ENCODE results near the gene LYSMD1. TPM values are rescaled to one million over a fixed set of nuclear protein-coding genes. Genes with fewer than 3 reads are reported as not detected.

LYSMD1 gene
- total RNA-seq, 5 donors from 2014 or later (not counting 1 experiment from before 2014, with no cell fraction given), result 0.68 to 3.2 (median 2.3) TPM

DNA sequence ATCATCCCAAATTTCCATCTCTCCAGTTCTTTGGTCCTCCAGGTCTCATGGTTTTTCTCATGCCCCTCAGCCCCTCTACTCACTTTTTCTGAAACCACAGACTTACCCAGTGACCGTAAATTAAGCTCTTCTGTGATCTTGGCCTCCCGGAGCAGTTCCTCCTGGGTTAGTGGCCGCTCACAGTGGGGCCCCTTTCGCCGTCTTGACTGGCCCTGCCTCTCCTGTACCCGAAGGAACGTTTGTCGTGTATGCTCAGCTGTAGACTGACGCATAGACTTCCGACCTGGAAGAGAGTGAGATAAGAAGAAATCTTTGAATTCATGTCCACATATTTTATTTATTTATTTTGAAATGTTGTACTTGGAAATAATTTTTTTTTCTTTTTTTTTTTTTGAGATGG, 18.5 kb upstream of the LYSMD1 start:
- Histone ChIP-seq H3K36me3 (ENCODE audit: control insufficient read depth in 2 of 2, extremely low read depth in 1 of 2, insufficient read depth in 1 of 2, low read length in 1 of 2) (peaks cover 8 to 55% of the 10 kb centered on the region in 2 donors), H3K9me3 (no peaks in the 10 kb centered on the region), H3K4me3 (ENCODE audit: control insufficient read depth in 1 of 2, extremely low read depth in 1 of 2, low read length in 1 of 2) (no peak overlapping the region), H3K4me1 (ENCODE audit: control insufficient read depth in 1 of 2, extremely low read depth in 1 of 2, insufficient read depth in 2 of 2, low read length in 2 of 2) (peaks cover 7 to 8% of the 10 kb centered on the region in 2 experiments), H3K27me3 (replicated peaks in 1 of 2; ENCODE audit: control insufficient read depth in 2 of 2, extremely low read depth in 1 of 2, insufficient read depth in 2 of 2, low read length in 1 of 2) (no peaks in the 10 kb centered on the region), H3K27ac (ENCODE audit: low read length) (no peak overlapping the region)
- 100% methylated on average over 2 of the region's 10 CpGs for WGBS (ENCODE audit: insufficient coverage)
- DNase-seq, result no peak
- peaks cover 38% of the 10 kb centered on the region for H3K36me3 Mint-ChIP-seq
- no peaks in the 10 kb centered on the region for H3K27me3 Mint-ChIP-seq
- ChIA-PET POLR2A (interaction anchor here in 1 of 2 donors (0.6 kb wide), 1 partner anchor 133 kb away, joined by 6 read pairs; no protein-coding TSS in a partner anchor), CTCF (no interaction called here)
- H3K27ac Mint-ChIP-seq, result no peak overlapping the region
- no peak for ATAC-seq (replicated peaks in 1 of 4)
- peaks cover 17 to 23% (median 21%) of the 10 kb centered on the region in 3 donors for H3K4me1 Mint-ChIP-seq
- H3K4me3 Mint-ChIP-seq, result no peak overlapping the region
- H3K9me3 Mint-ChIP-seq, result no peaks in the 10 kb centered on the region

DNA sequence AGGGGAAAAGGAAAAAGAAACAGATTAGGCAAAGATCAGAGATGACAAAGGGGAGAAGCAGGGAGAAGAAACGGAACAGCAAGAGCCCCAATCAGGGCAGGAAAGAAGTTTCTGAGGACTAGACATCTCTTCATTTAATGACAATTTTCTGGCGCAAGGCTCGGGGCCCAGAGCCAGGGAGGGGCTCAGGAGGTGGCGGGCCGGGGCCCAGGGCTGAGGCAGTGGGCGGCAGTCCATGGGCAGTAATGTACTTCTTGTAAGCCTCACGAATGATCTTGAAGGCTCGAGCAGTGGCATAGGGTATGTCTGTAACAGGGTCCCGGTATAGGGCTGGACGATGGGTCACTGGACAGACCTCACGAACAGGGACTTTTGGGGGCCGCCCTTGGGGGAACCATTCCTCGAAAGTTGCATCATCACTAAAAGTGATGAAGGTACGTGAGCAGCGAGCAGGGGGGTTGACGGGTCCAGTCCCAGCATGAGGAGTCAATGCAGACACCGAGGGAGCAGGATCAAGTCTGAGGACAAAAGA, 10.9 kb upstream of the LYSMD1 start:
- no peak overlapping the region for H3K27ac ChIP-seq (ENCODE audit: low read length)
- DNase-seq (no peak), ATAC-seq (replicated peaks in 1 of 4) (no peak)
- Mint-ChIP-seq H3K36me3 (peaks cover 53% of the 10 kb centered on the region), H3K4me3 (no peak overlapping the region), H3K27me3 (no peaks in the 10 kb centered on the region), H3K27ac (peak overlapping the region in 1 of 2 donors; percentile 25), H3K9me3 (no peaks in the 10 kb centered on the region), H3K4me1 (peaks cover 0 to 10% (median 2%) of the 10 kb centered on the region in 3 donors)
- 96% methylated on average over 16 of the region's 17 CpGs for WGBS (ENCODE audit: insufficient coverage)
- no peak overlapping the region for H3K4me3 ChIP-seq (ENCODE audit: control insufficient read depth in 1 of 2, extremely low read depth in 1 of 2, low read length in 1 of 2)
- no peaks in the 10 kb centered on the region for H3K9me3 ChIP-seq
- no peaks in the 10 kb centered on the region for H3K27me3 ChIP-seq (replicated peaks in 1 of 2; ENCODE audit: control insufficient read depth in 2 of 2, extremely low read depth in 1 of 2, insufficient read depth in 2 of 2, low read length in 1 of 2)
- POLR2A ChIA-PET, result interaction anchor here in 1 of 2 donors (0.5 kb wide), 1 partner anchor 13 kb away, joined by 5 read pairs; the partner anchor contains the start of gene VPS72
- no peaks in the 10 kb centered on the region for H3K4me1 ChIP-seq (ENCODE audit: control insufficient read depth in 1 of 2, extremely low read depth in 1 of 2, insufficient read depth in 2 of 2, low read length in 2 of 2)
- H3K36me3 ChIP-seq (ENCODE audit: control insufficient read depth in 2 of 2, extremely low read depth in 1 of 2, insufficient read depth in 1 of 2, low read length in 1 of 2), result peaks cover 18 to 67% of the 10 kb centered on the region in 2 donors
- CTCF ChIA-PET, result interaction anchor here (0.7 to 1.4 kb wide), 5 partner anchors 27 to 150 kb away, joined by 3 to 5 read pairs (median 3); no protein-coding TSS in a partner anchor

- no peak within 1 kb of the TSS for H3K4me3 Mint-ChIP-seq
- CTCF ChIA-PET, result interaction anchor here in 1 of 2 donors (0.7 kb wide), 3 partner anchors 28 to 151 kb away, joined by 3 read pairs; no protein-coding TSS in a partner anchor
These were observed 10.2 kb upstream of the LYSMD1 start, which contains the start of gene TMOD4 for GRCh38 chr1:151175863-151176262. Gene TMOD4 (minus strand): TSS chr1:151175981. CDS start chr1:151174875, 1,106 bp downstream.

DNA sequence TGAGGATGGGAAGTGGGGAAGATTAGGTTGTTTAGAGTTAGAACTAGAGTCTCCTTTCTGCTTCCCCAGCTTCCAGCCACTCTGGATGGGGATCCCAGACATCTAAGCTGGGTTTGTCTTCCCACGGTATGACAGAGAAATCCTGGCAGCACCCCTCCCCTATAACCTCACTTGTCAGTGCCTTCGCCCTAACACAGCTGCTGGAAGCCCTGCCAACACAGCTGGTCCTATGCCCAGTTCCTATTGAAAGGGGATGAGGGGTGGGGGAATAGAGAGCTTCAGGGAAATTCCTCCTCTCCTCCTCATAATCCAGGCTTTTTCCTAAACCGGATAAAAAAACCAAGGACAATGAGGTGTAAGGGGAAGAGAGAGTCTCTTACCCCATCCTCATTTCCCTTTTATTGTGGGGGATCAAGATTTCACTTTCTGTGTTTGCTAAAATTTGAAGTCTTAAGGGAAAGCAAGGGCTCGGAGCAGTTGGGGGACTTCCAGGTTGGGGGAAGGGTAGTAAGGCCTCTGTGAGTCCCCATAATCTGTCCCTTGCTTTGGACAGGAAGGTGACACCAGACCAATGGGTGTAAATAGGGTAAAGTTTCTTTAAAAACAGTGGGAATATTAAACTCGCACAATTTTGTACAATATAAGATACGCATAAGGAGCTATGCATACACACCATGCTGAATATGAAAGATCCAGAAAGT, 9.5 kb upstream of the LYSMD1 start:
- ChIA-PET POLR2A (interaction anchor here in 1 of 2 donors (0.5 kb wide), 1 partner anchor 54 kb away, joined by 3 read pairs; no protein-coding TSS in a partner anchor), CTCF (no interaction called here)
- no peaks in the 10 kb centered on the region for H3K27me3 ChIP-seq (replicated peaks in 1 of 2; ENCODE audit: control insufficient read depth in 2 of 2, extremely low read depth in 1 of 2, insufficient read depth in 2 of 2, low read length in 1 of 2)
- H3K4me3 ChIP-seq (ENCODE audit: control insufficient read depth in 1 of 2, extremely low read depth in 1 of 2, low read length in 1 of 2), result no peak overlapping the region
- H3K36me3 ChIP-seq (ENCODE audit: control insufficient read depth in 2 of 2, extremely low read depth in 1 of 2, insufficient read depth in 1 of 2, low read length in 1 of 2), result peaks cover 13 to 72% of the 10 kb centered on the region in 2 donors
- no peaks in the 10 kb centered on the region for H3K27me3 Mint-ChIP-seq
- H3K9me3 ChIP-seq, result no peaks in the 10 kb centered on the region
- peaks cover 0 to 10% (median 2%) of the 10 kb centered on the region in 3 donors for H3K4me1 Mint-ChIP-seq
- no peaks in the 10 kb centered on the region for H3K4me1 ChIP-seq (ENCODE audit: control insufficient read depth in 1 of 2, extremely low read depth in 1 of 2, insufficient read depth in 2 of 2, low read length in 2 of 2)
- peaks cover 52% of the 10 kb centered on the region for H3K36me3 Mint-ChIP-seq
- no peak overlapping the region for H3K27ac ChIP-seq (ENCODE audit: low read length)
- ATAC-seq (replicated peaks in 1 of 4), result no peak
- peak overlapping the region in 1 of 2 donors; percentile 48 for H3K27ac Mint-ChIP-seq
- H3K9me3 Mint-ChIP-seq, result no peaks in the 10 kb centered on the region
- DNase-seq, result no peak
- H3K4me3 Mint-ChIP-seq, result no peak overlapping the region
- 100% methylated on average over 1 of the region's 6 CpGs for WGBS (ENCODE audit: insufficient coverage)

More at GRCh38 chr1:151175863-151176262, 10.2 kb upstream of the LYSMD1 start, which contains the start of gene TMOD4:
- POLR2A ChIA-PET, result interaction anchor here in 1 of 2 donors (0.5 kb wide), 2 partner anchors 14 to 53 kb away, joined by 3 to 5 read pairs; partner anchors contain the start of gene VPS72
- H3K36me3 ChIP-seq (ENCODE audit: control insufficient read depth in 2 of 2, extremely low read depth in 1 of 2, insufficient read depth in 1 of 2, low read length in 1 of 2), result peaks cover 18 to 70% of the 10 kb centered on the region in 2 donors
- no CpG with 5 or more reads among the region's 4 CpGs for WGBS (ENCODE audit: insufficient coverage)
- no peaks in the 10 kb centered on the region for H3K27me3 ChIP-seq (replicated peaks in 1 of 2; ENCODE audit: control insufficient read depth in 2 of 2, extremely low read depth in 1 of 2, insufficient read depth in 2 of 2, low read length in 1 of 2)
- Mint-ChIP-seq H3K9me3 (no peaks in the 10 kb centered on the region), H3K27me3 (no peaks in the 10 kb centered on the region), H3K4me1 (peaks cover 0 to 10% (median 2%) of the 10 kb centered on the region in 3 donors), H3K27ac (peak within 1 kb of the TSS; percentile 34 to 48), H3K36me3 (peaks cover 51% of the 10 kb centered on the region)
- H3K4me3 ChIP-seq (ENCODE audit: control insufficient read depth in 1 of 2, extremely low read depth in 1 of 2, low read length in 1 of 2), result no peak within 1 kb of the TSS
- H3K27ac ChIP-seq (ENCODE audit: low read length), result no peak within 1 kb of the TSS
- DNase-seq (no peak), ATAC-seq (replicated peaks in 1 of 4) (peak in 3 of 4 experiments; percentile 47 to 70 (median 61))
- no peaks in the 10 kb centered on the region for H3K4me1 ChIP-seq (ENCODE audit: control insufficient read depth in 1 of 2, extremely low read depth in 1 of 2, insufficient read depth in 2 of 2, low read length in 2 of 2)
- H3K9me3 ChIP-seq, result no peaks in the 10 kb centered on the region

DNA sequence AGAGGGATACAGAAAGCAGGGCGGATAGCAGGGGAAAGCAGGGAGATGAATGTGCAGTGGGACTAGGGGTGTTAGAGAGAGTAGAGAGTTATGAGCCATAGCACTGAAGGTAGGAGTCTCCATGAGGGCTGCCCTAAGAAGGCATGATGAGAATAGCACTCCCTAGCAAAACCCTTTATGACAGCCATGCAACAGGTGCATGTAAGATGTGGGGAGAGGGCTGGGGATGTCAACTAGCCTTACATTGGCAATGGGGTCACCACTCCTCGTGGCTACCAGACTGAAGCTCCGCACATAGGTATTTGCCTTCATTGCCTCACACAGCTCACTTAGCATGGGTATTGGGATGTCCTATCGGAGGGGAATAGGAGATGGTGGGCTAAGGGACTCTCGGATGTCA, 5.5 kb upstream of the LYSMD1 start:
- no peak for ATAC-seq (replicated peaks in 1 of 4)
- no peaks in the 10 kb centered on the region for H3K9me3 Mint-ChIP-seq

DNA sequence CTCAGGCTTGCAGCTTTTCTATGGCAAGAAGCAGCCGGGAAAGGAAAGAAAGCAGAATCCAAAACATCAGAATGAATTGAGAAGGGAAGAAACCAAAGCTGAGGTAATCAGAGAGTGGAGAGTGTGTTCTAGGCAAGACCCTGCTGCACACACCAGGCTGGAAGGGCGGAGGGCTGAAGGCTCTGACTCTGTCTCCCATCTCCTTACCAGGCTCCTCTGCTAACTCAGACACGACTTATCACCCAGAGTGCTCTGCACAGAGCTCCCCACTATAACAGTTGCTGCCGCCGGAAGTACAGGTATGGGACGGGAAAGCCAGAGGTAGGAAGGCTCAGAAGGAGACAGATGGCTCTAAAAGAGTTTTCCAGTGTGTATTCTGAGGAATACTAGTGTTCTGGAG, 1.4 kb upstream of the LYSMD1 start:
- ChIA-PET CTCF (interaction anchor here in 1 of 2 donors (1.2 kb wide), 1 partner anchor 173 kb away, joined by 3 read pairs; no protein-coding TSS in a partner anchor), POLR2A (no interaction called here)
- Mint-ChIP-seq H3K27ac (peak overlapping the region; percentile 63 to 98), H3K36me3 (peaks cover 41% of the 10 kb centered on the region), H3K4me3 (peak overlapping the region; percentile 85 to 99 (median 98)), H3K9me3 (no peaks in the 10 kb centered on the region), H3K4me1 (peaks cover 43 to 48% (median 45%) of the 10 kb centered on the region in 3 donors), H3K27me3 (peaks cover 0 to 3% of the 10 kb centered on the region in 2 donors)
- H3K9me3 ChIP-seq, result no peaks in the 10 kb centered on the region
- no peaks in the 10 kb centered on the region for H3K27me3 ChIP-seq (replicated peaks in 1 of 2; ENCODE audit: control insufficient read depth in 2 of 2, extremely low read depth in 1 of 2, insufficient read depth in 2 of 2, low read length in 1 of 2)
- no peak overlapping the region for H3K4me3 ChIP-seq (ENCODE audit: control insufficient read depth in 1 of 2, extremely low read depth in 1 of 2, low read length in 1 of 2)
- no peak for ATAC-seq (replicated peaks in 1 of 4)
- H3K27ac ChIP-seq (ENCODE audit: low read length), result no peak overlapping the region
- 78% methylated on average over 1 of the region's 6 CpGs for WGBS (ENCODE audit: insufficient coverage)
- peaks cover 7 to 51% of the 10 kb centered on the region in 2 donors for H3K36me3 ChIP-seq (ENCODE audit: control insufficient read depth in 2 of 2, extremely low read depth in 1 of 2, insufficient read depth in 1 of 2, low read length in 1 of 2)
- DNase-seq, result no peak
- peaks cover 7 to 31% of the 10 kb centered on the region in 2 experiments for H3K4me1 ChIP-seq (ENCODE audit: control insufficient read depth in 1 of 2, extremely low read depth in 1 of 2, insufficient read depth in 2 of 2, low read length in 2 of 2)

More for the DNA sequence above, 5.5 kb upstream of the LYSMD1 start:
- no peak overlapping the region for H3K4me3 Mint-ChIP-seq
- peaks cover 5 to 13% of the 10 kb centered on the region in 2 experiments for H3K4me1 ChIP-seq (ENCODE audit: control insufficient read depth in 1 of 2, extremely low read depth in 1 of 2, insufficient read depth in 2 of 2, low read length in 2 of 2)
- peaks cover 7 to 69% of the 10 kb centered on the region in 2 donors for H3K36me3 ChIP-seq (ENCODE audit: control insufficient read depth in 2 of 2, extremely low read depth in 1 of 2, insufficient read depth in 1 of 2, low read length in 1 of 2)
- no peaks in the 10 kb centered on the region for H3K9me3 ChIP-seq
- ChIA-PET POLR2A (no interaction called here), CTCF (no interaction called here)
- H3K4me3 ChIP-seq (ENCODE audit: control insufficient read depth in 1 of 2, extremely low read depth in 1 of 2, low read length in 1 of 2), result no peak overlapping the region
- H3K27me3 ChIP-seq (replicated peaks in 1 of 2; ENCODE audit: control insufficient read depth in 2 of 2, extremely low read depth in 1 of 2, insufficient read depth in 2 of 2, low read length in 1 of 2), result no peaks in the 10 kb centered on the region
- no peak overlapping the region for H3K27ac ChIP-seq (ENCODE audit: low read length)
- DNase-seq, result no peak
- H3K36me3 Mint-ChIP-seq, result peaks cover 49% of the 10 kb centered on the region
- 71% methylated on average over 1 of the region's 5 CpGs for WGBS (ENCODE audit: insufficient coverage)
- no peaks in the 10 kb centered on the region for H3K27me3 Mint-ChIP-seq
- H3K4me1 Mint-ChIP-seq, result peaks cover 14 to 19% (median 16%) of the 10 kb centered on the region in 3 donors
- peak overlapping the region in 1 of 2 donors; percentile 1 for H3K27ac Mint-ChIP-seq

Measured in T-cell (primary cell).